ENCODE measurements around the gene STAMBP.
A peak's percentile ranks its signal among the peaks of the same experiment; 100 is the strongest.

- TF ChIP-seq CTCF (IDR thresholded peaks at IDR 0.05) (peak; percentile 67 to 81 (median 77)), POLR2A (IDR thresholded peaks at IDR 0.05) (no peak)
Measured at GRCh38 chr2:73823916-73824523, 4.7 kb upstream of the STAMBP start.
